Measurements from ENCODE around the gene RAD51B.
A peak's percentile ranks its signal among the peaks of the same experiment; 100 is the strongest.

The RAD51B gene

DNA sequence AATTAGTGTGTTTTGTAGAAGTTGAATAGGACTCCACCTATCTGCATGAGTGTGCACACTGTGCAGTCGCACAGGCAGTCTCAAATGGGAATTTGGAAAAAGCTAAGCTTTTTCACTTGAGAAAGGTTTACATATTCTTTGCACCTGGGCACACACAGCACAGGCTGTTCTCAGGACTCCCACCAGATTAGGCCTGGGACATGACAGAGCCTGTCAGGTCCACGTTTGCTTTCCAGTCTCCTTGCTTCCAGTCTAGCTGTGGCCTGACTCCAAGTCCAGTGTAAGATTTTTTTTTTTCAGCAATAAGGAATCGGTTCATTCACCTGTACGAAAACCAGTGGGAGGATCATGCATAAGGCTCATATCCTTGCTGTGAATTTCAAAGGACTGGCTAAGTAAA lies 792.0 kb downstream of the RAD51B start:
- no peak for DNase-seq

DNA sequence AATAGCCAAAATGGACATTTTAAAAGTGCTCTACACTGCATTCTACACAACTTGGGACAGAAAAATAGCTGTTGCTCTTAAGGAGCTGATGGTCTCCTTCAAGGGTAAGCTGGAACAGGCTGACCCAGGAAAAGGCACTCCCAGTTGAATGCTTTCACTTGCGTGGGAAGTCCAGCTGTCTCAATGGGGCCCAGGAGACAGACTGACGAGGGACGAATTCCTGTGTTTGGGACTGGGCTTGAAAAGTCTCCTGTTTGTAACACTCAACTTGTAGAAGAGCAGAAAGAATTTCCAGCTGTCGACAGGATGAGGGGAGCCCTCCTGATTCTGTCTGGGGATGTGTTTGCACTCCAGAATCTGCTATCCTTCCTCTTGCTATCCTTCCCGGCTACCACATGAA lies 792.5 kb downstream of the RAD51B start:
- no peak for DNase-seq

DNA sequence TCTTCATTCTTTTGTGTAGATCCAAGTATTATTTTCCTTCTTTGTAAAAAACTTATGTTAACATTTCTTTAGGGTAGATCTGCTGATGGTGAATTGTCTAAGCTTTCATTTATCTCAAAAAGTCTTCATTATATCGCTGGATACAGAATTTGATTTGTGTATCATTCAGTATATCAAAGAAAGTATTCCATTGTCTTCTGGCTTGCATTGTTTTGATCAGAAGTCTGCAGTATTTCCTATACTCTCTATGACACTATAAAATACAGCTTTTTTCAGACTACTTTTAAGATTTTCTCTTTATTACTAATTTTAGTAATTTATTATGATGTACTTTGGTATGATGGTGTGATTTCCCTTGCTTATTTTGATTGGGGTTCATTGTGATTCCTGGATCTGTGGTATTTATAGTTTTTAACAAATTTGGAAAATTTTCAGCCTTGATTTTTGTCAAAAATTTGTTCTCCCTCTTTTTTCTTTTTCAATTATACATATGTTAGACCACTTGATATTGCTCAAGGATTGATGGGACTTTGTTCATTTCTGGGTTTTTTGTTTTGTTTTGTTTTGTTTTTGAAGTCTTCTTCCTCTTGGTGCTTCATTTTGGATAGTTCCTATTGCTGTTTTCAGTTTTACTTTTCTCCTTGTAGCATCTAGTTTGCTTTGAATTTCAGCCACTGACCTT lies 796.8 kb downstream of the RAD51B start:
- DNase-seq, result no peak

DNA sequence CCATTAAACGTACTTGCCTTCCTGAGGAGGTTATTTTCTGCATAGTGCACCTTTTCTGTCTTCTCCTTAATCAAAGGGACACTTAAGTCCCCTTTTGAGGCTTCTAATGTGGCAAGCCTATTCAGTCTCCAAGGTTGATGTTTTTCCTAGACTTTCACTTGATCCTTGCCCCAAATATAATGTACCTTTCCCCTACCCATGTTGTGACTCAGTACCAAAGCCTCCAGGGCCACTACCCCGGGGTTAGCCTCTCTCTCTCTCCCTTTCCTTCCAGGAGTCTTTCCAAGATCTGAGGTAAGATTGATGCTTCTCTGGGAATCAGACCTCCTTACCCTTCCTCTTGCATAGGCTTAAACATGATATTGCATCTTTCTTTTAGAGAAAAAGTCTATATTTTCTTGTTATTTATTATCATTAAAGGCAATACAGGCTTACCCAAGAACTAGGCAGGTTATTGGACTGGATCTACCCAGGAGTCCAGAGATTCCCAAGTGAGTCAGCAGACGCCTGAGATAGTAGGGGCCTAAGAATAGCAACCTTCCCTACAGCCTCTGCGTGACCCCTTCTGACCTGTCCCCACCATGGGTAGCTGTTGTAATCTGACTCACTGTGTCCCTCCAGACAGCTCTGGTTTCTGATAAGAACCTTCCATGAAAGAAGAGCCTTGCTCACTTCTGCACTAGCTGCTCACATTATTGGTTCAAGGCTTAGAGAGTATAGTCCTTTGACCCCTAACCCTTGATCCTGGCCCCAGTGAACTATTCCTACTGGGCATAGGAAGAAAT lies 800.4 kb downstream of the RAD51B start:
- DNase-seq, result no peak

DNA sequence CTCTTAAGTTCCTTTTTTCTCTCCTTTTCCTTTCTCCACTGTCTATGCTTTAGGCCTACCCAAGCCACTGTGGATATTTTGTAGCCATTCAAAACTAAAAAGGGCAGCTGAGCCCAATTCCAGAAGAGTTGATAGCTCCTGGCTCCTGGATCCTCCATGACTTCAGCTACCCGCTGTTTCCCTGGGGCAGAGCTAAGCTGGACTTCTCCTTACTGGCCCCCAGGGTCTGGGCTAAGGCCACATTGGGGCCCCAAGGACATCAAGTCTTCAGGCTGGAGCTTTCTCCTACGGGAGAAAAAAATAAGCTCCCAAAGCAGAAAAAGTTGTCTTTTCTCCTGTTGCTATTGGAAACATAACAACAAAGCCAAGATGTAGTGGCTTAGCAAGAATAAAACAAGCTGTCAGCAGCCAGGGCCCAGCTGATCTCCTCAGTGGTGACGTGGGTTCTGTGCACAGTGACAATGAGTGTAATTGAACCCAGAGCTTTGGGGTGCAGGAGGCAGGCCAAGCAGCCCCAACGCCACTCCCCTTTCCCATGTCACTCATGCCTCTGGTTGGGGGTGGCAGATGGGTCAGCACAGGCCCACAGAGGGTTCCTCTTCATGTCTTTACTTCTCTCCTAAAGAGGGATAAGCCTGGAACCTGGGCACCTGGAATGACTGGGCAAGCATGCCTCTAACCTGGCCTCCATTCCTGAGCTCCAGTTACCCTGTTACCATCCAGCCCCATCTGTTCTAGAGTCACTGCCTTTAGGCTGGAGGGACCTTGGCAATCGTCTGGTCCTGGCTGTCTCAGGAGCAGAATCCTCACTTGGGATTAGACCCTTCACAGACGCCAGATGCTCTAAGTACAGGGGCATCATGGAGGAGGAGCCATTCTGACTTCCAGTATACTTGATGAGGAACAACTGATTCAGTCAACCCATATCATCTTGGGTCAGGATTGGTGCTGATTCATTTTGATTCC lies 802.1 kb downstream of the RAD51B start:
- DNase-seq, result no peak

DNA sequence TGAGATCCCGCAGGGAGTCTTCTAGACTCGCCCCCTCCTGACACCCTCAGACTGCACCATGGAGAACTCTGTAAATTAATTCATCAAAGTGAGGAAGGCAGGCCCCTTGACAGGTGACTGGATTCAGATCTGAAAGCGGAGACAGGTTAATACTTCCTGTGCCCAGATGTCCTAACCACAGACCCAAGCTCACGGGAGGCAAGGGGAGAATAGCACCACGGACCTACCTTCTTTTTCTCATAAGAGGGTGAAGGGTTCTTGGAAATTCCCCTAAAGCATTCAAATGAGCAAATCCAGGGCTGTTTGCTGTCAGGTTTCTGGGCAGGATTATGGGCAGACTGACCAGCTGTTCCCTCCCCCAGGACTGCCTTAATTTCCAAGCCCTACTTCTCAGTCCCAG lies 803.3 kb downstream of the RAD51B start:
- DNase-seq, result no peak

DNA sequence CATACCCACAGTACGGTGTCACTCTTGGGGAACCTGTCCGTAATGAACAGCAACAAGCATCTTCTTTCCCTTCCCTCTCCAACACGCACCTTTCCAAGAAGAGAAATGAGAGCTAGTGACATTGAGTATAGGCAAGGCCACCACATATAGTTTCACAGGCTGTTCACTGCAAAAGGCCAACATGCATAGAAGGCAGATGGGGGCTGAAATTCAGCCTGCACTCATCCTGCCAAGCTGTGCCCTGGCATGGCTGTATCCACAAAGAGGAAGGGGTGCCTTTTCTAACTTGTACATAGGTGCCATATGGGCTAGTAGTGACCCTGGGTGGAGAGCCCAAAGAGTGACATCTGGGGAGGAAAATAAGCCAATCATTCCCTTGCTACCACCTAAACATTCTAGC lies 803.7 kb downstream of the RAD51B start:
- no peak for DNase-seq

DNA sequence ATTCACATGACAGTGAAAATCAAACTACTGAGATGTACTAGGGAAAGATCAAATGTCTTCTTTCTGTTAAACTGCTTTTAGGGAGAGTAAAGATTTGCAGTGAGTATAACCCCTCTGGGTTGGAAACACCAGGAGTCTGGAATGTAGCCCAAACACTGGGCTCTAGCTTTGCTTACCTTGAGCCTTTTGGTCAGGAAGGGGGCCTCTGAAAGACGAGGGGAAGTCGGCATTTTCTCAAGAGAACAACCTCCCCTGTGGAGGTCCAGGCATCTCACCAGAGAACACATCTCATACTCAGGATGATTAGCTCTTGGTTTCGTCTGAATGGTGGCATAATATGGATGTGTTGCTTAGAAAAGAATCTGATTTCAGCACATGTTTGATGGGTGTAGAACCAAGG lies 804.2 kb downstream of the RAD51B start:
- DNase-seq, result no peak

DNA sequence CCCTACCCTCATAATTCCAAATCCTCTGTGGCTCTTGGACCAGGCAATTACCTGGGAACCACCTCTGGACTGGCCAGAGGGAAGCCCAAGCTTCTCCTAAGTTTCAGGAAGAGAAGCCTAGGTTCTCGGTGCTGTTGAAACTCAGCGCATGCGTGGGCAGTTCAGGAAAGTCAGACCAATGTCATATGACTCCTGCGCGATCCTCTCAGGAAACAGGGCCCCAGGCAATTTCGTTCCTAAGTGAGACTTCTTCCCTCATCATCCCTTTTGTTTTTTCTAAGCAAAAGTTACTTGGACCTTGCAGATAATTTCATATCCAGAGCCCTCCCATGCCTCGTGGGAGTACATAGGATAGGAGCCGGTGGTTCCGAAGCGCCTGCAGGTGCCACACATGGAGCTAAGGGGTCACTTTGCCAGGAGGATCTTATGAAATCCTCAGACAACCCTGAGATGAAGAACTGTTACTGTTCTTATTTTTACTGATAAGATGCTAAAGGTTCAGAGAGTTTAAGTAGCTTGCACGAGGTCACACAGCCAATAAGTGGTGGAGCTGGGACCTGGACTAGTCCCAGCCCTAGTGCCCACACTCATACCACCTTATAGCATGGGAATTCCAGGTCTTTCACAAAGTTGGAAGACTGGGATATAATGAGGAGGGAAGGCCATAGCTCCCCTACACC lies 805.1 kb downstream of the RAD51B start:
- DNase-seq, result no peak

DNA sequence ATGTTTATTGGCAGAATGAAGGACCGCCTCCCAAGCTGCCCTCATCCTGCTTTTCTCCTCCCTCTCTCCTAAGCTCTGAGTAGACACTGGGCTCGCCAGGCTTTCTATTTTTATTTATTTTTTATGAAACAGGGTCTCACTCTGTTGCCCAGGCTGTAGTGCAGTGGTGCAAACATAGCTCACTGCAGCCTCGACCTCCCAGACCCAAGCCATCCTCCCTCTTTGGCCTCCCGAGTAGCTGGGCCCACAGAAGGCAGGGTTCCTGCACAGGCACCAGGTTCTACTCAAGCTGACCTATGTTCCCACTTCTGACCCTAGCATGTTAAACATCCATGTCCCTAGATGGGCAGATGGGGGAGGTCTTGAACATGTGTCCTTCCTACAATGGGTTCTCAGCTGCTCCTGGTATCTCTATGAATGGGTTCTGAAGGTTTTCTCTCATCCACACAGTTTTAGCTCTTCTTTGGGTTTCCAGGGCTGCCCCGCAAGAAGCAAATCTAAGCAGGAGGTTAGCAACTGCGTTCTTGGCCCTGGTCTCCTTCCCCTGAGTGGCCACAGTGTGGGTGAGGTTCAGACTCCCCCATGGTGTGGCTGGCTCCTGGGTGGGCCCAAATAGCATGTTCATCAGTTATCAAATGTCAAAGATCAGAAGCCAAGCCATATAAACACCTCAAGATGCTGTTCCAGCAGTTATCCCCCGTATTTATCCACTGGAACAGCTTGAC lies 805.9 kb downstream of the RAD51B start:
- DNase-seq, result no peak

DNA sequence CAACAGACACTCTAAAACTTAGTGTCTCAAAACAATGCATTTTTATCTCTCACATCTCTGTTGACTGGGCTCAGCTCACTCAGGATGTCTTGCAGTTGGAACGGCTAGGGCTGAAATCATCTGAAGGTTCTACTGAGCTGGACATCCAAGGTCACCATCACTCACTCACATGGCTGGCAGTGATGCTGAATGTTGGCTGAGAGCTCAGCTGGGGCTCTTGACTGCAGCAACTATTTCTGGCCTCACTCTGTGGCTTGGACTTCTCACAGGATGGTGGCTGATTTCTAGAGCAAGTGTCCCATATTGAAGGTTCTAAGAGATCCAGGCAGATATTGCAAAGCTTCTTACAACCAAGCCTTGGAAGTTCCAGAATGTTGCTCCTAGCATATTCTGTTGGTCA lies 806.8 kb downstream of the RAD51B start:
- no peak for DNase-seq

DNA sequence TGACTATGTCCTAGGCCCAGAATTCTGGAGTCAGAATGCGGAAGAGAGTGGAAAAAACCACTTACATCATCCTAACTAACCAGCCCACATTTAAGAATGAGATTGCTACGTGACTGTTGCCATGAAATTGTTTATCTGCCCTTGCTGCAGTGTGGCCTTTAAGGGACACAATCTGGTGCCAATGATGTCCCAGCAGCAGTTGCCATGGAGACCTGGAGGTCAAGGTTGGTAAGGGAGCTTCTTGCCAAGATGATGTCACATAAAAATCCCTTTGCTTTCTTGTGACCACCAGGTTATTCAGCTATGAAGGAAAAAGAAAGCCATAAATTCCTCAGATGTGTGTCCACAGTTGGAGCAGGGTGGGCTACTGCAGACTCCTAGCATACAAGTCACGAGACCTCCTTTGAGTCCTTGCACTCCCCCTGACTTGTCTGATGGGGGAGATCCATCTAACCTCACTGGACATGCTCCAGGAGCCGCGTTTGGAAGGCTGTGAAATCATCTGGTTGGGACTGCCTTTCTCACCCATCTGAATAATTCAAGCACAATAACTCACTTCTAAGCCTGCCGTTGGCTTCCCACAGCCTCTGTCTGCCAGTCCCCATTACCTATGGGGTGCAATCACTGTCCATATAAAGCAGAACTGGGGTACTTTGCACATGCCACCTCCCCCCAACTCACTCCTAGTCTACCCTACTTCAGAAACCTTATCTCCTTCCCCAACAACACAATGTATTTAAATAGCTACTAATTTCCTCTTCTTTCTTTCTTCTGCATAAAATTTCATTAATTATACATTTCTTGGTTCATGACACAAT lies 807.7 kb downstream of the RAD51B start:
- DNase-seq, result no peak

DNA sequence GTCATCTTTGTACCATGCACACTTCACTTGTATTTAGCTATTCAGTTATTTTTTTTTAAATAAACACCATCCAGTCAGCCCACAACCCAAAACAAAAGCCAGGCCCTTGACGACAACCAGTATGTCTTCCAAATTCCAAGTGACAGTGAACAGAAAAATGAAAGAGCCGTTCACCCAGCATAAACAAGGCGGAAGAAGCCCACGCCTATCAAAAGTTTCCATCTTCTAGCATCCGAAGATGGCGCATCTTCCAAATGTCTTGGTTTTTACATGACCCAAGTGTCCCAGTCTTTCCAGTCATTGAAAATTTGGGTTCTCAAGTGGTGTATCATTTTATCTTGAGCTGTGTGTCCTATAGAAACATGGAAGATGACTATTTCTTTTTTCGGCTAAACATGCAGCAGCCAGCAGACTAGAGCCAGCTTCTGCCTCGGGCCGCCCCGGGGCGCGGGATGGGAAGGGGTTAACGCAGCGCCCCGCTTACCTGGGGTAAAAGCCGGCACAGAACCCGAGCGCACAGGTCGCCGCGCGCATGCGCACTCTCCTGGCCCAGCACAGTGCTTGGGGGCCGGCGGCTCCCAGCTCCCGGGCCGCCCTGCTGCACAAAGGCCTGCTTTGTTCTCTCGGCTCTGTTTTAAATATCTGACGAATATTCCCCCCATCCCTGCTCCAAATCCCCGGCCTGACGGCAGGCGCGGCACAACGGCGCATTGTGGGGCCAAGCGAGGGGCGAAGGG lies 808.5 kb downstream of the RAD51B start:
- peak; percentile 57 for DNase-seq

DNA sequence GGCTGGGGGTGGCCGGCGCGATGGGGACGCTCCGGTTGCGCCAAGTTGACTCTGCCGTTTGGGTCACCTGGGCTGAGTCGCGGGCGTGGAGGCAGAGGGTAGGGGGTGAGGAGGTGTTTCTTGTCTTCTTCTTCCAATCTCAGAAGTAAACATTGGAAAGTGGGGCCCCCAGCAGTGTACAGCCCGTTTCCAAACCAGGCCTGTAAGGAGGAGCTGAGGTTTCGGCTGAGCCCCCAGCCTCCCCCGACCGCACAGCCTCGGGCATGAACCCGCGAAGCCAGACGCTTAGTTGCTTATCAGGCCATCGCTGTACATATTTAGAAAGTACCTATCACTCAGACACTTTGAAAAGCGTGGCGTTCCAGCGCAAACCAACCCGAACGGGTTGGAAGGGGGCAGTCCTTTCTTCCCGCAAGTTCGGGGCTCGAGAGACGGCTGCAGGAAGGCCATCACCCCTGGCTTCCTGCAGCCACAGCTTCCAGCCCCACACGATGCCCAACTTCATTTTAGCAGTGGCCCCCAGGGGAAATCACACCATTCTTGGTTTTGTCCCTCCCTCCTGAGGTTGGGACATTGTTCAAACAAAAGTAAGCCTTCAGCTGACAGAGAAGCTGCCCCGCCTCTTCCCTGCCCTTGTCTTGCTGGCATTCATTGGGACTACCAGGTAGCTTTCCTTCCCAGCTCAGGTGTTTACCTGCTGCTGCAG lies 809.2 kb downstream of the RAD51B start:
- peak; percentile 47 for DNase-seq

DNA sequence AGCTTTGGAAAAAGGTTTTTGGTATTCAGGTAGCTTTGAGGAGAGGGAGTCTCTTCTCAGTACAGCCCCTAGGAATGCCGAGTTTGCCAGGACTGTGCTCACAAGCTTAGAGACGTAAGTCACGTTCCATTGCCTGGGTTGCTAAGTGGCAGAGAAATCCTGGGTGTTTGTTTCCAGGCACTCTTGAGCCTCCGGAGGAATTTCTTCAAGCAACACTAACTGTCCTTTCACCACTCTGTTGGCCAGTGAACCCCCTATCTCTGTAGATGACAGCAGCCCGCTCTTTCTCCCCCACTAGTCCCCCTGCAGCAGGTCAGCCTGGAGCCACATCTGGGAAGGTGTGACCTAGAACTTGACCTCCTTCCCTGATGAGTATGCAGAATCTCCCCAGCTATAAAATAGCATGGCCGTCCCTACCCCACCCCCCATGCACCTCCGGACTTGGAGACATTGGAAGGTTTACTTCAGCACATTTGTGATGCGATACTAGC lies 810.5 kb downstream of the RAD51B start:
- DNase-seq, result no peak

DNA sequence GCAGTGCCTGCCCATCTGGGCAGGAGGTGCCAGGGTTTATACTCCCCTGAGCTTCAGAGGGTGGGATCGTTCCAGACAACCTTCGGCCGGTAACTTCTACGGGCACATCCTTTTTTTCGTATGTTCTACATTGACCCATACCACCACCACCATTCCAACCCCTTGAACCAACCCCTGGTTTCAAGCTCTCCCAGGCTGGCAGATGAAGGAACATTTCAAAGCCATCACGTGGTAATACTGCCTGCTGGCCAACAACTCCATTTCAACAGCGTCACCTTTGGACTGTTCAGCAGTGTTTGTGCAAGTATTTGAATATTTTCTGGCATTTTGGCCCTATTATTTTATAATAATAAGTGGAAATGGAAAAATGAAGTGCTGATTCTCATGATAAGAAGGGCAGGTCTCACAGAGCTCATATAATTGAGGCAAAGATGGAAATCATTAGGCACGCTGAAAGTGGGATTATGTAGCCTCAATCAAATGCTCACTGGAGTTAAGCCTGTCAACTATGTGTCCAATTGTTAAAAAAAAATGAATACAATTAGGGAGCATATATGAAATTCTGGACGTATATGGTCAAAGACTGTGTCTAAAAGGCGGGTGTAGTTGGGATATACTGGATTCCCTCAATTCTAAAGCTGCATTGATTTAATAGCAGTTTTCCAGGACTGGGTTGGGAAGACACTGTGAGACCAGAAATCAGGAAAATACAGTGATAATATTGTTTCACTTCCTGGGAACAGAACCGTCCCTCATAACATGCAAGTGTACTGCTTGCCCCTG lies 811.2 kb downstream of the RAD51B start:
- DNase-seq, result no peak

DNA sequence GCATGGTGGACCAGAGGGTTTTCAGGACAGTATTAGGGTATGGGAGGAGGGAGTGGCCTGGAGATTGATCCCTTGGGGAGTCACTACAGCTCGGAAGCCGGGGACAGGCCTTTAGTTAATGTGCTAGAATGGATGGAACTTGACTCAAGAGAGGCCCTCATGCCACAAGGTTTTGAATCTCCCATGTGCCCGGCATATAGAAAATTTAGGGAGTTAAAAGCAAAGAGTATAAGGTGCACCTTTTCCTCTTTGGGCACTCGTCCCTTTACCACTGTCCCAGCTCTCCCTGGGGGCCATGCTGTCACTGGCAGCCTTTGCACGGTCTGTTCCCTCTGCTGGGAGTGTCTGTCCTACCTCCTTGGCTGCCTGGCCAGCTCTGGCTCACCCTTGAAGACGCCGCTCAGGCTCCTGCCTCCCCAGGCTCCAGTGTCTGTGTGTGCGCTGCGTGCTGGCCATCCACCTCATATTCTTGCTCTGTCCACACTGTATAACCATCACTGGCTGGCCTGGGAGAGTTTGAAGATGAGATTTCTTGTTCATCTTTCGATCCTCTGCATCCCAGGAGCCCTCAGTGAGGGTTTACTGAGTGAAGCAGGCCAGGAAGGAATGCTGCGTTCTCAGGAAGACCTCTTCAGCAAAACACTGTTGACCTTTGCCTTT lies 811.9 kb downstream of the RAD51B start:
- no peak for DNase-seq
